Immature natural killer cell (primary cell): ENCODE results near the gene BEGAIN. TPM values are rescaled to one million over a fixed set of nuclear protein-coding genes. Genes with fewer than 3 reads are reported as not detected.
A peak's percentile ranks its signal among the peaks of the same experiment; 100 is the strongest.

Source experiments
- DNase-seq, 3 donors: peaks; one replicate each; pipeline ENCODE4 v3.0.0; 2022; ENCODE audit warnings: mixed read lengths in 1 of 3
- H3K27ac Mint-ChIP-seq, 6 donors: one replicate each; pipeline ENCODE4 v1.8.0; 2020; ENCODE audit warnings: mixed read lengths in 6 of 6, mild to moderate bottlenecking in 5 of 6, inconsistent platforms in 4 of 6, moderate library complexity in 3 of 6
- H3K27me3 Mint-ChIP-seq, 3 donors: one replicate each; pipeline ENCODE4 v1.8.0; 2020 to 2021; ENCODE audit warnings: low read depth in 3 of 3, mild to moderate bottlenecking in 3 of 3, mixed read lengths in 3 of 3, moderate library complexity in 3 of 3, inconsistent platforms in 1 of 3
- H3K36me3 Mint-ChIP-seq, 3 donors: one replicate each; pipeline ENCODE4 v1.8.0; 2020; ENCODE audit warnings: mixed read lengths in 3 of 3, inconsistent platforms in 2 of 3, mild to moderate bottlenecking in 2 of 3
- H3K4me1 Mint-ChIP-seq, 2 donors: one replicate each; pipeline ENCODE4 v1.8.0; 2020; ENCODE audit warnings: inconsistent platforms in 2 of 2, mild to moderate bottlenecking in 2 of 2, mixed read lengths in 2 of 2, moderate library complexity in 1 of 2
- H3K4me3 Mint-ChIP-seq, 5 donors: one replicate each; pipeline ENCODE4 v1.8.0; 2020; ENCODE audit warnings: mild to moderate bottlenecking in 5 of 5, mixed read lengths in 5 of 5, inconsistent platforms in 3 of 5, moderate library complexity in 3 of 5
- H3K9me3 Mint-ChIP-seq, 6 donors: one replicate each; pipeline ENCODE4 v1.8.0; 2020; ENCODE audit warnings: mild to moderate bottlenecking in 6 of 6, mixed read lengths in 6 of 6, inconsistent platforms in 4 of 6, moderate library complexity in 3 of 6
- polyA plus RNA-seq, 3 donors: library from polyadenylated mRNA; unstranded; fragments of 300-500 nt; fragmentation: Illumina TruSeq; gene quantifications; one replicate each; pipeline ENCODE4 v1.2.3, GENCODE V29; 2021

The BEGAIN gene
- polyA plus RNA-seq, 3 donors from 2014 or later, result not detected

DNA sequence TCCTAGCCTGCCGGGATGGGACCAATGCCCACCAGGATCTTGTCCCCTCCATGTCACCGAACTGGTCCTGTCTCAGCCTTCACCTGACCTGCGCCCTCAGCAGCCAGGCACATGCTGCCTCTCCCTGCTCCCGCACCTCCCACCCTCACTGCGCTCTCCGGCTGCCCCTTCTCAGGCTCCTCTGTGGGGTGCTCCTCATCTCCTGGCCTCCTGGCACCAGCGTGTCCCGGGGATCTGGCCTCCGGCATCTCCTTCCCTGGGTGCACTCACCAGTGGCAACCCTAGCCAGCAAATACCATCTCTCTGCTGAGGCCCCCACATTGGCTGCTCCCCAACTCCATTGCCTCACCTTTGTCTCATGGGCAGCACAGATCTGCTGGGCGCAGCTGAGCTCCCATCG, 29.0 kb downstream of the BEGAIN start:
- peaks cover 1 to 9% (median 3%) of the 10 kb centered on the region in 3 donors for H3K27me3 Mint-ChIP-seq
- DNase-seq, result no peak
- H3K4me3 Mint-ChIP-seq, result no peak overlapping the region
- no peak overlapping the region for H3K27ac Mint-ChIP-seq
- no peaks in the 10 kb centered on the region for H3K4me1 Mint-ChIP-seq
- no peaks in the 10 kb centered on the region for H3K36me3 Mint-ChIP-seq
- H3K9me3 Mint-ChIP-seq, result no peaks in the 10 kb centered on the region

DNA sequence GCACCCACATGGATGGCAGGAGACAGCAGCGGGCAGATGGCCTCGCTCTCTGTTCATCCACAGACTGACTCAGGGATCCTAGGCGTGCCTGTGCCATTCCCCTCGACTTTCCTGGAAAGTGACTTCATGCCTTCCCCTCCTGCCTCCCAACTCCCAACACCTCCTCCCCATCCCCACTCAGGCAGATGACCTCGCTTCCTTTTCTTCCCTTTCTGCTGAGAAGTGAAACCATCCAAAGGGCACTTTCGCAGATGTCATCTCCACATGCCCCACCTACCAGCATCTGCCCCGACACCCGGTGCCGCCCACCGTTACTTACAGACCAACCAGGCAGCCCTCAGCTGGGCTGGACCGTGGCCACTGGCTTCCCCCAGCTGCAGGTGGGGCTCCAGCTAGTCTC, 29.6 kb downstream of the BEGAIN start:
- Mint-ChIP-seq H3K4me1 (no peaks in the 10 kb centered on the region), H3K4me3 (no peak overlapping the region), H3K27me3 (peaks cover 1 to 9% (median 3%) of the 10 kb centered on the region in 3 donors), H3K36me3 (no peaks in the 10 kb centered on the region), H3K27ac (no peak overlapping the region), H3K9me3 (no peaks in the 10 kb centered on the region)
- DNase-seq, result no peak

DNA sequence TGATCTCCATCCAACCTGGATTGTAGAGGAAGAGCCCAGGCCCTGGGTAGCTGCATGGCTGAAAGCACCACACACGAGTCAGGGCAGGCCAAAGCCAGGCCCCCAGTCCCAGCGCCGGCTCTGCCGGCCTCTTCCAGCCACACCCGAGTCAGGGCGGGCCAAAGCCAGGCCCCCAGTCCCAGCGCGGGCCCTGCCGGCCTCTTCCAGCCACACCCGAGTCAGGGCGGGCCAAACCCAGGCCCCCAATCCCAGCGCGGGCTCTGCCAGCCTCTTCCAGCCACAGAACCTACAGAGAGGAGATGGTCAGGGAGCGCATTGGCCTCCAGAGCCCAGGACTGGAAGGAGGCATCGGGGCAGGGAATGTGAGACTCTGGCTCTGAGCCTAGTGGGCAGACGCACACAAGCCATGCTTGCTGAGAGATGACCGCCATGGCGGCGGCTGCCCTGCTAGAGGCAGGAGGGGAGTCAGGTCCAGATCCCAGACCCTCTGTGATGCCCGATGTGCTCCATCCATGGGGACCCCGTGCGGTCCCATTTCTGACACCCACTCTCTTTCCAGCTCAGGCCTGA, 30.2 kb downstream of the BEGAIN start:
- Mint-ChIP-seq H3K4me3 (no peak overlapping the region), H3K36me3 (no peaks in the 10 kb centered on the region), H3K27ac (no peak overlapping the region), H3K4me1 (no peaks in the 10 kb centered on the region), H3K9me3 (no peaks in the 10 kb centered on the region), H3K27me3 (peaks cover 1 to 9% (median 3%) of the 10 kb centered on the region in 3 donors)
- DNase-seq, result no peak

DNA sequence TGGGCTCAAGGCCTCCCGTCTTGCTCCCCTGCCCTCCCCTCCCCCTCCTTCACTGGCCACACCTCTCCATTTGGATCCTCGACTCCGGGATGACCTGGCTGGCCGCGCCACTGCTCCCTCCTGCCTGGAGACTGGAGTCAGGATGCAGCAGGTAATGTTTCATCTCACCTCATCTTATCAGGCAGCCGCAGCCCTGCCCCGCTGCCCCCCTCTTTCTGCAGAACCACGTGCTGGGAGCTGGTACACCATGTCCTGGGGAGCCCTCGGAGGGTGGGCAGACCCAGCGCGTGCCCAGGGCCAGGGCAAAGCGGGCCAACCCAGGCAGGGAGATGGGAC, 31.1 kb downstream of the BEGAIN start:
- Mint-ChIP-seq H3K36me3 (no peaks in the 10 kb centered on the region), H3K27ac (no peak overlapping the region), H3K9me3 (no peaks in the 10 kb centered on the region), H3K4me1 (no peaks in the 10 kb centered on the region), H3K27me3 (peaks cover 0 to 9% (median 1%) of the 10 kb centered on the region in 3 donors), H3K4me3 (no peak overlapping the region)
- no peak for DNase-seq

DNA sequence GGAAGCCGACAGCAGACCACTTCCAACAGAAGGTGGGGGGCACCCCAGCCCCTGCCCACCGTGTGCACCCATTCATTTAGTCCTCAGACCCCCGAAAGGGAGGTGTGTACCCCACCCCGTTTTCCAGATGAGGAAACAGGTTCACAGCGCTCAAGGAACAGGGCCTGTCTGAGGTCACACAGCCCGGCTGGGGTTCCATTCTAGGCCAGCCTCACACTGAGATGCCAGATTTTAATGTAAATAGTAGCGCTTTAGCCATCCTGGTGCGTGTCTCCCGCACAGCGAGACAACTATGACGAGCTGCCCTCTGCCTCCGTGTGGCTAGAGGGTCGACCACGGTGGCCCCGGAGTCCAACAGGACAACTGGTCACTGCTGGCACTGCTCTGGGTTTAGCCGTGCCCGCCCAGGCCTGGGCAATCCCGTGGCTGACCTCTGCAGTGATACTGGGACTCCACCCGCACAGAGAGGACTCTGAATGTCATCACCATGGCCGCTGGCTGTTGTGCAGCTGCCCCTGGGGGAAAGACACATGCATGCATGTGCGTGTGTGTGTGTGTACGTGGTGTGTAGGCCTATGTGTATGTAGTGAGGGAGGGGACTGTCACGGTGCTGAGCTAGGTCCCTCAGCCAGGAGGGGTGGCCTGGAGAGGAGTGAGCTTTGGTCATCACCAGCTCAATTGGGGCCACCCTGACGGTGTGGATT, 31.6 kb downstream of the BEGAIN start:
- H3K9me3 Mint-ChIP-seq, result no peaks in the 10 kb centered on the region
- no peaks in the 10 kb centered on the region for H3K36me3 Mint-ChIP-seq
- H3K4me3 Mint-ChIP-seq, result no peak overlapping the region
- no peak for DNase-seq
- H3K4me1 Mint-ChIP-seq, result no peaks in the 10 kb centered on the region
- no peak overlapping the region for H3K27ac Mint-ChIP-seq
- H3K27me3 Mint-ChIP-seq, result peaks cover 0 to 9% (median 1%) of the 10 kb centered on the region in 3 donors

- no peak for DNase-seq
- no peaks in the 10 kb centered on the region for H3K4me1 Mint-ChIP-seq
- H3K4me3 Mint-ChIP-seq, result no peak overlapping the region
- no peaks in the 10 kb centered on the region for H3K9me3 Mint-ChIP-seq
- H3K27ac Mint-ChIP-seq, result no peak overlapping the region
- H3K36me3 Mint-ChIP-seq, result no peaks in the 10 kb centered on the region
- peaks cover 0 to 9% (median 1%) of the 10 kb centered on the region in 3 donors for H3K27me3 Mint-ChIP-seq
Observed at GRCh38 chr14:100554696-100555320, 32.4 kb downstream of the BEGAIN start.

DNA sequence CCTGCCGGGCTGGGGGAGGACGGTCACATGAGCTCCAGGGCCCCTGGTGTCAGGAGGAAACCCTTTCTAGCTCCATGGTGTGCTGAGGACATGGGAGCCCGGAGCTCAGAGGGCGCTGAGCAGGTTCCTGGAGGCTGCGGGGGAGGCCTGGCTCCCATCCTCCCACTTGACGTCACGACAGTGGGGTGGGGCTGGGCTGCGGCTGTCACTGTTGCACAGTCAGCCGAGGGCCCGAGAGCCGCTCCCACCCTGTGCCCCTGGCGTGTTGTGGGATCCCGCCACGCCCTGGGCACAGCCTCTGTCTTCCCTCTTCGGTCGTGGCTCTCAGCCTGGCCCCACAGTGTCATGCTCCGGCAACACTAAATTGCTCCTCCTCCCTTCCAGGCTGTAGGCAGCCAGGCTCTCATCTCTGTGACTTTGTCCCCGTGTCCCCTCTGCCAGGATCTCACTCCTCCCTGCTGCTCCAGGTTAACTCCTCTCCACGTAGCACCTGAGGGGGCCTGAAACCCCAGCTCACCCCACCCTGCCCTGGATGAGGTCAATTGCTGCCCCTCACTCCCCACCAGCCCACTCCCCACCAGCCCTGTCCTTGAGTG, 33.0 kb downstream of the BEGAIN start:
- no peak overlapping the region for H3K27ac Mint-ChIP-seq
- no peak overlapping the region for H3K4me3 Mint-ChIP-seq

DNA sequence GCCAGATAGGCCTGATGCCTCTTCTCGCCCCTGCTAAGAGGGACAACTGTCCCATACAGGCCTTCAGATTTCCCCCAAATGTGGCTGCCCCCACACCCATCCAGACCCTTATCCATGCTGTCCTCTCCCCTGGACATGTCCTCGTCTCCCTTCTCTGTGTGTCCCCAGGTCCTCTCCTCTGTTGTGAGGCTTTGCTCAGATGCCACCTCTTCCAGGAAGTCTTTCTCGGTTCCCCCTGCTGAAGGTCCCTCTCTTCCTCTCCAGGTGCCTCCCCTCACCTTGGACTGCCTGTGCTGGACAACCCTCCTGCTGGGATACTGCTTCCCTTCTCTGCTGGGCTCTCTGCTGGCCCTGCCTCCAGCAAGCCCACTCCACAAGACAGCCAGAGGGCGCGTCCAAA, 33.7 kb downstream of the BEGAIN start:
- no peak for DNase-seq
- H3K9me3 Mint-ChIP-seq, result no peaks in the 10 kb centered on the region
- peaks cover 2 to 7% (median 5%) of the 10 kb centered on the region in 3 donors for H3K27me3 Mint-ChIP-seq
- H3K4me1 Mint-ChIP-seq, result peaks cover under 1 to 6% of the 10 kb centered on the region in 2 donors
- H3K27ac Mint-ChIP-seq, result no peak overlapping the region
- no peak overlapping the region for H3K4me3 Mint-ChIP-seq
- no peaks in the 10 kb centered on the region for H3K36me3 Mint-ChIP-seq

More for the DNA sequence above, 33.0 kb downstream of the BEGAIN start:
- no peaks in the 10 kb centered on the region for H3K36me3 Mint-ChIP-seq
- peaks cover 0 to 8% (median 1%) of the 10 kb centered on the region in 3 donors for H3K27me3 Mint-ChIP-seq
- DNase-seq, result peak in 1 of 3 donors; percentile 16
- H3K4me1 Mint-ChIP-seq, result peaks cover 0 to 1% of the 10 kb centered on the region in 2 donors
- no peaks in the 10 kb centered on the region for H3K9me3 Mint-ChIP-seq

DNA sequence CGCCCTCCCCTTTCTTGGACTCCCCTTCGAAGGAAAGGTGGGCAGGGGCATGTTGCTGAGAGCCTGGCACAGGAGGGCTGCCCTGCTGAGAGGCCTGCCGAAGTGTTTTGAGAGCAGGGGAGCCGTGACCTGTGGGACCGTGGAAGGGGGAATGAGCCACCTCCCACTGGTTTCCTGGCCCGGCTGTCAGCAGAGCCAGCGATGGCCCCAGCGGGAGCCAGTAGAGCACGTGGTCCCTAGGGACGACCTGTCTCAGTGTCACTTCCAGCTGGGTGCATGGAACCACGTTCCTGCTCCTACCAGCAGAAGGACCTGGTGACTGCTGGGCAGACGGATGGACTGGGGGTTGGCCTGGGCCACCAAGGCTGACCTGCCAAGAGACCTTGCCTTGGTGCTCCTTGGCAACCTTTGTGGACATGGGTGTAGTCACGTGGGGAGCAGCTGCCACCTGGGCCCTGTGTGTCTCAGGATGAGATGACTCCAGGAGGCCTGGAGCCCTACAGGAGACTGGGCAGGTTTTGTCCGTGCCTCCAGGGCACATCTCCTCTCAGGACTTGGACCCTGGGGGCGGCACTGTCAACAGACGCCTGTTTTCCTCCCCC, 34.6 kb downstream of the BEGAIN start:
- no peaks in the 10 kb centered on the region for H3K9me3 Mint-ChIP-seq
- no peak overlapping the region for H3K27ac Mint-ChIP-seq
- no peaks in the 10 kb centered on the region for H3K36me3 Mint-ChIP-seq
- DNase-seq, result no peak
- peaks cover 9 to 14% of the 10 kb centered on the region in 2 donors for H3K4me1 Mint-ChIP-seq
- H3K27me3 Mint-ChIP-seq, result peaks cover 2 to 7% (median 4%) of the 10 kb centered on the region in 3 donors
- H3K4me3 Mint-ChIP-seq, result no peak overlapping the region

GRCh38 chr14:100551056-100551455, 36.2 kb downstream of the BEGAIN start:
- Mint-ChIP-seq H3K9me3 (no peaks in the 10 kb centered on the region), H3K27ac (no peak overlapping the region), H3K27me3 (peaks cover 8 to 13% (median 9%) of the 10 kb centered on the region in 3 donors), H3K4me3 (no peak overlapping the region), H3K4me1 (peaks cover 22 to 26% of the 10 kb centered on the region in 2 donors), H3K36me3 (no peaks in the 10 kb centered on the region)
- no peak for DNase-seq

DNA sequence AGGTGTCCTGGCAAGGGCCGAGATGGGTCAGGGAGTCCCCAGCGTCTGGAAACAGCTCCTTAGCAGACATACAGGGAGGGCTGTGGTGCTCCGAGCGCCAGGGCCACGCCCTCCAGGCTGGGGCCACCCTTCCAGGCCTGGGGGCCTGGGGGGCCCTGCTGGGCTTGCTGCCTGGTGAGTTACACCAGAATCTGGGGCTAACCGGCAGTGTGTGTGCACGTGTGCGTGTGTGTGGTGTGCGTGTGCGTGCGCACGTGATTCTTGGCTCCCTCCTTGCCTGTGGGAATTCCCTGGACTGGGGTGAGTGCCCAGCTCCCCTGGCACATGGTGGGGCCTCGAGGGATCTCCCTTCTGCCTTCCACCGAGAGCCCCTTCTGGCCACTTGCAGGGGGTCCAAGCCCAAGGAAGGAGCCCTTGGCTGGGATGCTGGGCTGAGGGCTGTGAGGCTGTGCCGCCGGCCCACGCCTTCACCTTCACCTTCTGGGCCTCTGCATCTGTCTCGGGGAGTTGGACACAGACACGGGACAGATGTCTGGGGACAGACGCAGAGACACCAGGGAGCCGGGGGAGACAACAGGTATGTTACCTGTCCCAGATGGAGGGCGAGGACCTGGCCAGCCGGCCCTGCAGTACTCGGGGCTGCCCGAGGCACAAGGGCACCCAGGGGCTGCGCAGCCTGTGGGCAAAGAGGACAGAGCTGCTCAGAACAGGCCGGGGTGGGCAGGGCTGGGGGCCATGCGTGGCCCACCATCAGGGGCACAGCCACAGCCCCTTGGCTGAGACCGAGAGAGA, 37.2 kb downstream of the BEGAIN start:
- no peak for DNase-seq
- Mint-ChIP-seq H3K27ac (no peak overlapping the region), H3K27me3 (peaks cover 9 to 10% (median 10%) of the 10 kb centered on the region in 3 donors), H3K4me1 (peaks cover 22 to 31% of the 10 kb centered on the region in 2 donors), H3K4me3 (no peak overlapping the region), H3K36me3 (no peaks in the 10 kb centered on the region), H3K9me3 (no peaks in the 10 kb centered on the region)

DNA sequence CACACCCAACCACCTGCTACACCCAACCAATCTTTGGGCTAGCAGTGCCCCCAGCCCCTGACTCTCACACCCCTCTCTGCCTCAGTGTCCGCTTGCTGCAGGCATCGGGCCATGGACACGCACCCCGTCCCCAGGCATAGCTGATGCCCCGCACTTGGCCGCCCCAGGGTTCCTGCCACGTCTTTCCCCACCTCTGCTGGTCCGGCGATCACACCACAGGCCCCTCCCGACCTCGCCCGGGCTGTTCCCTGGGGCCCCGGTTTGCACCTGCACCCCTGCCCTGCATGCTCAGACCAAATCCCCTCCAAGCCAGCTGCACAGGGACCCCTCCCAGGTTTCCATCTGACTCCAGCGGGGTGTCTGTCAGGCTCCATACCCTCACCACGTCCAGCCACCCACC, 38.3 kb downstream of the BEGAIN start:
- Mint-ChIP-seq H3K4me3 (no peak overlapping the region), H3K27ac (no peak overlapping the region), H3K27me3 (peaks cover 8 to 11% (median 9%) of the 10 kb centered on the region in 3 donors)

DNA sequence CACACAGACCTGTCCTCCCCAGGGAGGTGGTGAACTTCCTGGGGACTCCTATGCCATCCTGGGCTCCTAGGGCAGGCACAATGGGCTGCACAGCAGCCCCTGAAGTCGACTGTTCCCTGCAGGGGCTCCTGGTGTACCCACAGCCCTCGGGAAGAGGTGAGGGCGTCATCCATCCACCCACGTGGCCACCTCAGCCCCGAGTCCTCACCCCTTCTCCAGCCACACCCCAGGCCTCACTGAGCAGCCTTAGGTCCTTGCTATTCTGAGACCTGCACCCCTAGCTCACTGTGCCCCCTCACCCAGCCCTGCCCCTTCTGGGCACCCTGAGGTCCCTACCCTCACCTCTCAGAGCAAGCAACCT, 38.9 kb downstream of the BEGAIN start:
- H3K4me1 Mint-ChIP-seq, result peaks cover 22 to 31% of the 10 kb centered on the region in 2 donors
- DNase-seq, result no peak
- H3K36me3 Mint-ChIP-seq, result no peaks in the 10 kb centered on the region
- peak overlapping the region in 1 of 6 donors; percentile 11 for H3K27ac Mint-ChIP-seq
- peak overlapping the region in 3 of 5 donors; percentile 32 to 88 (median 87) for H3K4me3 Mint-ChIP-seq
- peaks cover 8 to 11% (median 9%) of the 10 kb centered on the region in 3 donors for H3K27me3 Mint-ChIP-seq
- no peaks in the 10 kb centered on the region for H3K9me3 Mint-ChIP-seq

More for the DNA sequence above, 38.3 kb downstream of the BEGAIN start:
- H3K36me3 Mint-ChIP-seq, result no peaks in the 10 kb centered on the region
- peaks cover 22 to 31% of the 10 kb centered on the region in 2 donors for H3K4me1 Mint-ChIP-seq
- DNase-seq, result no peak
- H3K9me3 Mint-ChIP-seq, result no peaks in the 10 kb centered on the region
